H1 (cell line): ENCODE measurements around the gene PHOX2A. TPM values are rescaled to one million over a fixed set of nuclear protein-coding genes. Genes with fewer than 3 reads are reported as not detected.

Experiments
- CHD1 ChIP-seq: IDR thresholded peaks from 2 replicates; pipeline ENCODE4 v1.6.1; 2012; ENCODE audit warnings: low read depth, low read length, improper control_type of control experiment
- JUND ChIP-seq: IDR thresholded peaks from 2 replicates; pipeline ENCODE4 v1.6.1; 2011; ENCODE audit warnings: mild to moderate bottlenecking, improper control_type of control experiment, low read length
- polyA plus RNA-seq, 7 experiments: library from polyadenylated mRNA; depleted of rRNA in 3 of 7; stranded (reverse) in 5 of 7; unstranded in 2 of 7; fragments of >200 nt in 5 of 7; fragments of 200-250 nt in 2 of 7; gene quantifications; 1 replicate in 5 of 7; 2 replicates in 1 of 7; 4 replicates in 1 of 7; pipeline versions ENCODE4 v1.2.1 to v1.2.3, GENCODE V29; 2011 to 2013; ENCODE audit warnings: missing spikeins in 2 of 7, mixed read lengths in 2 of 7
- total RNA-seq: library from RNA; stranded (reverse); fragmentation: NEBNext Ultra II Directional; extraction: Animal tissue kit (Norgen Biotek cat#: 25700); gene quantifications from 2 replicates; pipeline ENCODE4 v1.2.1, GENCODE V29; 2021

PHOX2A gene
- total and polyA plus RNA-seq, 2 of the 8 experiments (the other 6 are each of a cell fraction or from before 2014, with no cell fraction given), result 0.67 TPM; not detected in 1

DNA sequence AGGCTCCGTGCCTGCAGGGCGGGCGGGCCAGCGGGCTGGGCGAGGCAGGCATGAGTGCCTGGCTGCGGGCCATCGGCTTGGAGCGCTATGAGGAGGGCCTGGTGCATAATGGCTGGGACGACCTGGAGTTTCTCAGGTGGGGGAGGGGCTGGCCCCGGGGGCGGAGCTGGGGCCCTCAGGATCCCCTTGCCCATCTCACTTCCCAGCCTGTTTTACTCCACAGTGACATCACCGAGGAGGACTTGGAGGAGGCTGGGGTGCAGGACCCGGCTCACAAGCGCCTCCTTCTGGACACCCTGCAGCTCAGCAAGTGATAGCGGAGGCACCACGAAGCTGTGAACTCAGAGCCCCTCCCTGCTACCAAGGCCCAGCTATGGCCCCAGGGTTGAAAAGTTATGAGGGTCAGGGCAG, 5.9 kb downstream of the PHOX2A start (continued):
- peak; percentile 80; the same call in 1 of the 2 replicates for TF ChIP-seq JUND
- no peak for TF ChIP-seq CHD1
